ENCODE measurements around the gene NTHL1.

- TF ChIP-seq USF1 (IDR thresholded peaks at IDR 0.05) (no peak), CEBPB (IDR thresholded peaks at IDR 0.05) (no peak), CREB1 (IDR thresholded peaks at IDR 0.05; ENCODE audit: low read depth) (no peak), NFIC (IDR thresholded peaks at IDR 0.05) (no peak), EGR1 (IDR thresholded peaks at IDR 0.05) (no peak), TCF12 (IDR thresholded peaks at IDR 0.05; ENCODE audit: low read depth) (no peak), REST (IDR thresholded peaks at IDR 0.05; ENCODE audit: low read depth) (no peak), FOXM1 (IDR thresholded peaks at IDR 0.05; ENCODE audit: borderline replicate concordance, low read depth) (no peak)
Observed at GRCh38 chr16:2056077-2056476, 8.4 kb upstream of the NTHL1 start.

All from Ishikawa (cell line).